ENCODE measurements around the gene FGFR1OP2. TPM values are rescaled to one million over a fixed set of nuclear protein-coding genes. Genes with fewer than 3 reads are reported as not detected.
"Not testable (repeated sequence)": the region's sequence is repeated elsewhere in the genome, so short reads cannot be mapped to it uniquely, and the experiment has no call there.

The FGFR1OP2 gene
- total and polyA plus RNA-seq, 3 donors from 2014 or later: 30.5 to 103 (median 102) TPM

DNA sequence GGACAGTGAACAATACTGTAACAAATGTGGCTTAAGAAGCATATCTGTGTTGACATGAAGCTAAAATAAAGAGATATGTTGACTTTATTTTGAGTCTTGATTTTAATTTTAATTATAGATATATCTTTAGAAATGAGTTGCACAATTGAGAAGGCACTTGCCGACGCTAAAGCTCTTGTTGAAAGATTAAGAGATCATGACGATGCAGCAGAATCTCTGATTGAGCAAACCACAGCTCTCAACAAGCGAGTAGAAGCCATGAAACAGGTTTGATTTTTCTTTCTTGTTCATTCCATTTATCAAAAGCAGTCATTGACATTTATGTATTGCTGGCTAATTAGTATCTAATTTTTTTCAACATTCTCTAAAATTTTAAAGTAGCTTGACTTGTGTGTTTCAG lies 15.8 kb downstream of the FGFR1OP2 start:
- Histone ChIP-seq H3K4me3 (no peak overlapping the region), H3K4me1 (no peaks in the 10 kb centered on the region), H3K27me3 (no peaks in the 10 kb centered on the region), H3K27ac (no peak overlapping the region), H3K9me3 (no peaks in the 10 kb centered on the region), H3K36me3 (ENCODE audit: low read depth, missing control alignments) (no peaks in the 10 kb centered on the region)
- WGBS, 2 donors: 88 to 89% methylated on average over 4 of the region's 4 CpGs
- intact Hi-C loops (cut with DNase I; ENCODE audit: low total_unique reads): no loop called here
- DNase-seq: no peak
- TF ChIP-seq POLR2A (IDR thresholded peaks at IDR 0.05): no peak
- TF ChIP-seq, protein P1, sequence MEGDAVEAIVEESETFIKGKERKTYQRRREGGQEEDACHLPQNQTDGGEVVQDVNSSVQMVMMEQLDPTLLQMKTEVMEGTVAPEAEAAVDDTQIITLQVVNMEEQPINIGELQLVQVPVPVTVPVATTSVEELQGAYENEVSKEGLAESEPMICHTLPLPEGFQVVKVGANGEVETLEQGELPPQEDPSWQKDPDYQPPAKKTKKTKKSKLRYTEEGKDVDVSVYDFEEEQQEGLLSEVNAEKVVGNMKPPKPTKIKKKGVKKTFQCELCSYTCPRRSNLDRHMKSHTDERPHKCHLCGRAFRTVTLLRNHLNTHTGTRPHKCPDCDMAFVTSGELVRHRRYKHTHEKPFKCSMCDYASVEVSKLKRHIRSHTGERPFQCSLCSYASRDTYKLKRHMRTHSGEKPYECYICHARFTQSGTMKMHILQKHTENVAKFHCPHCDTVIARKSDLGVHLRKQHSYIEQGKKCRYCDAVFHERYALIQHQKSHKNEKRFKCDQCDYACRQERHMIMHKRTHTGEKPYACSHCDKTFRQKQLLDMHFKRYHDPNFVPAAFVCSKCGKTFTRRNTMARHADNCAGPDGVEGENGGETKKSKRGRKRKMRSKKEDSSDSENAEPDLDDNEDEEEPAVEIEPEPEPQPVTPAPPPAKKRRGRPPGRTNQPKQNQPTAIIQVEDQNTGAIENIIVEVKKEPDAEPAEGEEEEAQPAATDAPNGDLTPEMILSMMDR (IDR thresholded peaks at IDR 0.05): no peak

DNA sequence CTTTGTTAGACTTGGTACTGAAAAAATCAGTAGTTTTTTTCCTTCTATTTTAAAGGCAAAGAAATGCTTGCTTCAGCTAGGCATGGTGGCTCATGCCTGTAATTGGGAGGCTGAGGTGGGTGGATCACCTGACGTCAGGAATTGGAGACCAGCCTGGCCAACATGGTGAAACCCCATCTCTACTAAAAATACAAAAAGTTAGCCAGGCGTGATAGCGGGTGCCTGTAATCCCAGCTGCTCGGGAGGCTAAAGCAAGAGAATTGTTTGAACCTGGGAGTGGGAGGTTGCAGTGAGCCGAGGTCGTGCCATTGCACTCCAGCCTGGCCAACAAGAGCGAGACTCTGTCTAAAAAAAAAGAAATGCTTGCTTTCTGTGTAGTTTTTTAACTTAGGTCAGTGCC lies 23.1 kb downstream of the FGFR1OP2 start:
- intact Hi-C loops (cut with DNase I; ENCODE audit: low total_unique reads); H3K27ac ChIP-seq; H3K4me1 ChIP-seq; H3K27me3 ChIP-seq; H3K36me3 ChIP-seq (ENCODE audit: low read depth, missing control alignments); H3K4me3 ChIP-seq; DNase-seq; H3K9me3 ChIP-seq: not testable (repeated sequence)
- 87 to 92% methylated on average over 7 of the region's 7 CpGs for WGBS, 2 donors

DNA sequence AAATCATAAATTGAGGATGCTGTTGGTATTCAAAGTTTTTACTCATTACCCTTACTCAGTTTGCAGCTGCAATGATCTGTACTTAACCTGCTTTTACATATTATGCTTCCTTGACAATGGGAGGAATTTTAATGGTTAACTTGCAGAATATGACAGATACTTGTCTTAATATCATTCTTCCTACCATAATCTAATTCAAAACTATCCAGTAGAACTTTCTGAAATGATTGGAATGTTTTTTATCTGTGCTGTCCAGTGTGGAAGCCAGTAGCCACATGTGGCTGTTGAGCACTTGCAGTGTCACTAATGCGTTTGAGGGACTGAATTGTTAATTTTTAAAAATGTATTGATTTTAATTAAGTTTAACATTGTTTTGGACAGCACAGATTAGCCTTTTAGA lies 23.5 kb downstream of the FGFR1OP2 start:
- H3K27ac ChIP-seq: no peak overlapping the region
- H3K4me3 ChIP-seq: no peak overlapping the region
- WGBS, 2 donors: 73 to 81% methylated on average over 1 of the region's 1 CpG
- no peaks in the 10 kb centered on the region for H3K36me3 ChIP-seq (ENCODE audit: low read depth, missing control alignments)
- TF ChIP-seq POLR2A (IDR thresholded peaks at IDR 0.05): no peak
- TF ChIP-seq, protein P1 (IDR thresholded peaks at IDR 0.05): no peak
- no peak for DNase-seq
- no peaks in the 10 kb centered on the region for H3K4me1 ChIP-seq
- H3K27me3 ChIP-seq: no peaks in the 10 kb centered on the region
- intact Hi-C loops (cut with DNase I; ENCODE audit: low total_unique reads): no loop called here
- H3K9me3 ChIP-seq: no peaks in the 10 kb centered on the region

DNA sequence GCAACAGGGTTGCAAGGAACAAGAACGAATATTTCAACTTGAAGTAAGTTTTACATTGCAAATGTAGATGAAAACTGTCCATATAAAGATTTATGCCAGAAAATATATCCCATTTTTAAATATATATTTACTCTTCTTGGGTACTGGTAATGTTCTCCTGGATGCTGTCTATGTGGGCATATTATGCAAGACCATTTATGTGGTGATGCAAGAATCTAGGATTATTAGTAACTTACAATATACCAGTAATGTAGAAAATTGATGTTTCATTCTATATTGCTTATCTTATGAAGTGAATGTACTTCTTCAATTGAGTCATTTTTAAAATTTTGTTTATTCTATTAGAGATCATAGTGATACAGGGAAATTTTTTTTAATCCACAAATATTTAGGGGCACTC lies 25.1 kb downstream of the FGFR1OP2 start:
- Histone ChIP-seq H3K27ac (no peak overlapping the region), H3K9me3 (no peaks in the 10 kb centered on the region), H3K27me3 (no peaks in the 10 kb centered on the region), H3K4me1 (no peaks in the 10 kb centered on the region), H3K36me3 (ENCODE audit: low read depth, missing control alignments) (no peaks in the 10 kb centered on the region), H3K4me3 (no peak overlapping the region)
- intact Hi-C loops (cut with DNase I; ENCODE audit: low total_unique reads): no loop called here
- TF ChIP-seq, protein P1 (IDR thresholded peaks at IDR 0.05): no peak
- no peak for DNase-seq
- WGBS, 2 donors: 90 to 93% methylated on average over 1 of the region's 1 CpG

DNA sequence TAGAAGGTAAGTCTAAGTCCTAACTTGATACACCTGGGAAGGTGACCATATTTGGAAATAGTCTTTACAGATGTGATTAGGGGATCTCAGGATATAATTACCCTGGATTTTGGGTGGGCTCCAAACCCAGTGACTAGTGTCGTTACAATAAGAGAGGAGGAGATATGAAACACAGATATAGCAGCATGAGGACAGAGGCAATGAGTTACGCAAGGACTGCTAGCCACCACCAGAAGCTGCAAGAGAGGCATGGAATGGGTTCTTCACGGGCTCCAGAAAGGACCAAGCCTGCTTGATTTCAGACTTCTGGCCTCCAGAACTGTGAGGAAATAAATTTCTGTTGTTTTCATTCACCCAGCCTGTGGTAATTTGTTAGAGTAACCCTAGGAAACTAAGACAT lies 28.6 kb downstream of the FGFR1OP2 start:
- Histone ChIP-seq H3K4me1 (no peaks in the 10 kb centered on the region), H3K4me3 (no peak overlapping the region), H3K9me3 (no peaks in the 10 kb centered on the region), H3K36me3 (ENCODE audit: low read depth, missing control alignments) (no peaks in the 10 kb centered on the region), H3K27me3 (no peaks in the 10 kb centered on the region), H3K27ac (no peak overlapping the region)
- no peak for DNase-seq
- 83 to 90% methylated on average over 3 of the region's 3 CpGs for WGBS, 2 donors
- TF ChIP-seq, protein P1 (IDR thresholded peaks at IDR 0.05): no peak
- no peak for TF ChIP-seq POLR2A (IDR thresholded peaks at IDR 0.05)
- intact Hi-C loops (cut with DNase I; ENCODE audit: low total_unique reads): no loop called here

Measured in testis (tissue), 3 donors.